ENCODE results near the gene ZNF91.
"Not testable (repeated sequence)": the region's sequence is repeated elsewhere in the genome, so short reads cannot be mapped to it uniquely, and the experiment has no call there.

ZNF91 gene

GRCh38 chr19:23395722-23396117 is 449 bp upstream of the ZNF91 start:
- not testable (repeated sequence) for DNase-seq (ENCODE audit: low read depth)

DNA sequence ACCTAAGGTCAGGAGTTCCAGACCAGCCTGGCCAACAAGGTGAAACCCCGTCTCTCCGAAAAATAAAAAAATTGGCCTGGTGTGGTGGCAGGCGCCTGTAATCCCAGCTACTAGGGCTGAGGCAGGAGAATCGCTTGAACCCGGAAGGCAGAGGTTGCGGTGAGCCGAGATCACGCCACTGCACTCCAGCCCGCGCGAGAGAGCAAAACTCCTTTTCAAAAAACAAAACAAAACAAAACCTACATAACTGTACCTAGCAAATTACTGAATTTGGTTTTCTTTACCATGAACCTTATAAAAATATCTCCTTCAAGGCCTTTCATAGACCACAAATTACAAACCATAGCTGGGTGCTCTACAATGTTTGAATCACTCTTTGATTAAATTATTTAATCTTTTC is 760 bp downstream of the ZNF91 start:
- peak; percentile 11 for DNase-seq (ENCODE audit: low read depth)

DNA sequence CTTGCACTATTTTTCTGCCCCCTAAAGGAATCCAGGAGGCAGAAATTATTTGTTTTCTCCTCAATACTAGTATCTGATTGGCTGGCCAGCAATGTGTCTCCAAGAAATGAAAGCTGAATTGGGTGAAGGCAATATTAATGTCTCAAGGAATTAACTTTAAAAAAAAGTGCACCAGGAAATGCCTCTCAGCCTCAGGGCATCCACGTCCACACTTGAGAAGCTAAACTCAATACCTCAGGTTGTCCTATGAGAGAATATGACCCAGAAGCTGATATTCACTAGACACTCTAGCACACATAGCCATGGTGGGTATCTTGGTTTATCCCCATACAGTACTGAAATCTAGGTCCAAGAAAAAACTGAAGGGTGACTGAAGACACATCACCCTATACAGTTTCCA is 2.1 kb downstream of the ZNF91 start:
- DNase-seq (ENCODE audit: low read depth): no peak

DNA sequence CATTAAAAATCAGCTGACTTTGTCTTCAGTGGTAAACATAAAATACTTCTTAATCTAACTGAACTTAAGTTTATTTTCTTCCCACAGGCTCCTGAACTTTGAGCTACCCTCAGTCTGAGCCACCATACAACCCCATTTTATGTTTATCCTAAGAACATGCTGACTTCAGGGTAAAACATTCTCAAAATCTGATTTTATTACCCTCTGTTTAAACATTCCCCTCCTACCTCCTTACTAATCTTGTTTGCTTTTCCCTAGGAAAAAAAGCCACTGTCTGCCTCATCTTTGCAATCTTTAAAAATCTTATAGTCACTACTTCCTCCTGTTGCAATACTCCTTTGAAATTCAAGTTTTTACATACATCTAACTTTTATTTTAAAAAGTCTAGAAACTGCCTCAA is 4.0 kb downstream of the ZNF91 start:
- DNase-seq (ENCODE audit: low read depth): no peak

GRCh38 chr19:23385404-23385803 is 9.9 kb downstream of the ZNF91 start:
- DNase-seq (ENCODE audit: low read depth): no peak

GRCh38 chr19:23384858-23385257 is 10.4 kb downstream of the ZNF91 start:
- DNase-seq (ENCODE audit: low read depth): no peak

- DNase-seq (ENCODE audit: low read depth): no peak
Measured at GRCh38 chr19:23384166-23384565, 11.1 kb downstream of the ZNF91 start.

DNA sequence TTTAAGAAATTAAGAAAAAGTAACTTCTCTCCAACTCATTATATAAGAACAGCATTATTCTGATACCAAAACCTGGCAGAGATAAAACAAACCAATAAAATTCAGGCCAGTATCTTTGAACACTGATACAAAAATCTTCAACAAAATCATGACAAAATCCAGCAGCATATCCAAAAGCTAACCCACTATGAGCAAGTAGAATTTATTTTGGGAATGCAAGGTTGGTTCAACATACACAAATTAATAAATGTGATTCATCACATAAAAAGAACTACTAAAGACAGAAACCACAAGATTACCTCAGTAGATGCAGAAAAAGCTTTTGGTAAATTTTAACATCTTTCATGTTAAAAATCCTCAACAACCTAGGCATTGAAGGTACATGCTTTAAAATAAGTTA is 12.3 kb downstream of the ZNF91 start:
- no peak for DNase-seq (ENCODE audit: low read depth)

DNA sequence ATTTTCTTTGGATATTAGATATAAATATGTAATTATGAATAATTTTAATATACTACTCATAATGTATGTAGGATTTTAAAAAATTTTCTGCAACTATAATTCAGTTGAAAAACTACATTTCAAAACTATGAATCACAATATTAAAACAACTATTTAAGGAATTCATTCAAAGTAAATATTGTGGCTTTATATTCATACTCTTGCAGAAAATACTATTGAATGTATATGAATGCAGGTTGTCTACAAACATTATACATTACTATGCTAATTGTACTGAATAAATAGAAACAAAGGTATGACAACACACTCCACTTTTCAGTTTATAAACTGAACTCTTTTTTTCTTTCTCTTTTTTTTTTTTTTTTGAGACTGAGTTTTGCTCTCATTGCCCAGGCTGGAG is 14.2 kb downstream of the ZNF91 start:
- DNase-seq (ENCODE audit: low read depth): no peak

GRCh38 chr19:23379671-23380070 is 15.6 kb downstream of the ZNF91 start:
- DNase-seq (ENCODE audit: low read depth): not testable (repeated sequence)

- DNase-seq (ENCODE audit: low read depth): no peak
Measured at GRCh38 chr19:23378948-23379347, 16.3 kb downstream of the ZNF91 start.

DNA sequence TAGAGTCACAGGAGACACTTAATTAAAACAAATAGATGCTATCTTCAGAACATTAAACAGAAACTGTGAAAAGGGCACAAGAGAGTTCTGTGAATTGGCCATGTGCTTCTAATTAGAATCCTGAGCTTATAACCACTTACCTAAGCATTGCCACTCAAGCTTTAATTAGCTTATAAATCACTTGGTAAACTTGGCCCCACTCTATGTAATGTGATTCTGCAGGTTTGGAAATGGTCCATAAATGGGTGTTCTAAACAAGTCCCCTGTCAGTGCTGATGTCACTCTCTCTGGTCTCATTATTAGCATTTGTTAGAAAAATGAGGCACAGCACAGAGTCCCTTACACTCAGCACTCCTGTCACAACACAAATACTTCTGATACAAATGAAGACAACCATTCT is 18.0 kb downstream of the ZNF91 start:
- no peak for DNase-seq (ENCODE audit: low read depth)

GRCh38 chr19:23366437-23366836 is 28.8 kb downstream of the ZNF91 start:
- DNase-seq (ENCODE audit: low read depth): no peak

DNA sequence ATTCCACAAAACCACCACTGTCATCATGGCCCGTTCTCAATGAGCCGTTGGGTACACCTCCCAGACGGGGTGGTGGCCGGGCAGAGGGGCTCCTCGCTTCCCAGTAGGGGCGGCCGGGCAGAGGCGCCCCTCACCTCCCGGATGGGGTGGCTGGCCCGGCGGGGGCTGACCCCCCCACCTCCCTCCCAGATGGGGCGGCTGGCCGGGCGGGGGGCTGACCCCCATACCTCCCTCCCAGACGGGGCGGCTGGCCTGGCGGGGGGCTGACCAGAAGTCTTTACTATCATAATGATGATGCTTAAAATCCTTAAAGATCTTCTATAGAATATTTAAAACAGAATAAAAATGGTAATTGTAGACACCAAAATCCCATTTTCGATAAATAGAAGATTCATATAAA is 29.2 kb downstream of the ZNF91 start:
- DNase-seq (ENCODE audit: low read depth): not testable (repeated sequence)

- DNase-seq (ENCODE audit: low read depth): no peak
Measured at GRCh38 chr19:23365222-23365621, 30.0 kb downstream of the ZNF91 start.

- not testable (repeated sequence) for DNase-seq (ENCODE audit: low read depth)
Measured at GRCh38 chr19:23361843-23362242, 33.4 kb downstream of the ZNF91 start.

GRCh38 chr19:23351806-23352205 is 43.5 kb downstream of the ZNF91 start:
- DNase-seq (ENCODE audit: low read depth): no peak

- DNase-seq (ENCODE audit: low read depth): no peak
Measured at GRCh38 chr19:23346696-23347095, 48.6 kb downstream of the ZNF91 start.

DNA sequence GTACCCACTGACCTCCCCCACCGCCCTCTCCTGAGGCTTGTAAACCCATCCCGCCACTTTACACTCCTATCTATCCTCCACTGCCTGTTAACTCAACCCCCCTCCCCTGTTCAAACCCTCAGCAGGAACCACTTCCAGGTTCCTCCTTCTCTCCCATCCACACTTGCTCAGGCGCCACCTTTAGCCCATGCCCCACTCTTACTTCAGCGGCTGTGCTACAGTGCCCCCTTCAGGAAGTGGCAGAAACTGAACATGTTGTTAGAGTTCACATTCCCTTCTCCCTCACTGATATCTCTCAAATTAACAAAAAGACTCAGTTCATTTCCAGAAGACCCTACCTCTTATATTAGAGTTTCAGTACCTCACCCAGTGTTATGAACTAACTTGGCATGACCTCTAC is 49.4 kb downstream of the ZNF91 start:
- no peak for DNase-seq (ENCODE audit: low read depth)

DNA sequence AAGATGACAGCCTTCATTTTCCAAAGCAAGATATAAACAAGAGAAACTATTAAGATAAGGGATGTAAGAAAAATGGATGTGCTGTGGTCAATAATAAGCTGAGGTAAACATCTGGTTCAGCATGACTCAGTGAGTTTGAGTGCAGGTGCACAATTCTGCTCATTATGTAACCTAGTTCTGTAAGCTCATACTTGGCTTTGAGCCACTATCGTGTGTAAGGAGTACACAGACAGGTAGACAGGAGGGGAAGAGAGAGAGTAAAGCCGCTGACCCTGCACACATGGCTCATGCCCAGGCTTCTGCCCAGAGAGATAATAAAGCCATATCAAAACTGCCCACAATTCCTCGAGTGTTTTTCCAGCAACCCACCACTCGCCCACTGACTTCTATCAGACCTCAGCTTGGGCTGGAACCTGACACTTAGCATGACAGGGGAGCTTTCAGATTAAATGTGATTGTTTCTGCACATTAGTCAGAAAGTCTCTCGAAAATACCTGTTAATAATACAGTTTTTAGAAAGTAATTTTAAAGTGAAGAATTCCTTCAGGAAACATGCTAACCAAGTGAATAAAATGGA is 51.7 kb downstream of the ZNF91 start:
- no peak for DNase-seq (ENCODE audit: low read depth)

DNA sequence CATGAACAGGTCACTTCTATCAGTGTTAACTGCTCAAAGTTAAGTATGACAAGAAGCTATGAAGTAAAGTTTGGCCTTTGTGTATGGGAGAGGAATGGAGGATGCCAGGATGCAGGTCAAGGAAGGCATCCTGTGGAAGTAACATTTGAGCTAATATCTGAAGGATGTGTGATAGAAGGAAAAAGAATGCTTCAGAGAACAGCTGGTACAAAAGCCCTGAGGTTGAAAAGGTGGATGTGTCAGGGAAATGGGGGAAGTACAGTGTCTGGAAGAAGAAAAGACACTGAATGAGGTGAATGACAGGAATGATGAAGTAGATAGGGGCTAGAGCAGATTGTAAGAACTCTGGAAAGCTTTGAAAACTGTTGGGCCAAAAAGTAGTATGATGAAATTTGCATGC is 67.1 kb downstream of the ZNF91 start:
- no peak for DNase-seq (ENCODE audit: low read depth)

DNA sequence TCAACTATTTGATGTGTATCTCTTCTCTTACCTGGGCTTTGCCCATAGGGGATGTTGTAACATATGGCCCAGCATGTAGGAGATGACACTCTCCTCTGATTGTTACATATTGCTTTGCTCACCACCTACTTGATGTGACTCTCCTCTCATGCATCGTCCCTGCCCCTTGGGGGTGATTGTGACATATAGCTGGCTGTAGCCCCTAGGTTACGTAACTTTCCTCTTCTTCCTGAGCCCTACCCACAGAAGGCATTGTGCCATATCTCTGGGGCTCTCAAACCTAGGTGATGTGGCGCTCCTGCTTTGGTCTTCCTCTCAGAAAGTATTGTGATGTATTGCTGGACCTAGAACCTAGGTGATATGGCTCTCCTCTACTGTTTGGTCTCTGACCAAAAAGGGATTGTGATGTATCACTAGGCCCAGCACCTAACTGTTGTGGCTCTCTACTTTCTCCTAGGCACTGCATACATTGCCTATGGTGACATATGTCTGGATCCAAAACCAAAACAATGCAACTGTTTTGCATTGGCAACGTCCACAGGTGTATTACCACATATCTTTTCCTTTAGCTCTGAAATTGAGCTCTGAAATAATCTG is 73.2 kb downstream of the ZNF91 start:
- DNase-seq (ENCODE audit: low read depth): no peak

DNA sequence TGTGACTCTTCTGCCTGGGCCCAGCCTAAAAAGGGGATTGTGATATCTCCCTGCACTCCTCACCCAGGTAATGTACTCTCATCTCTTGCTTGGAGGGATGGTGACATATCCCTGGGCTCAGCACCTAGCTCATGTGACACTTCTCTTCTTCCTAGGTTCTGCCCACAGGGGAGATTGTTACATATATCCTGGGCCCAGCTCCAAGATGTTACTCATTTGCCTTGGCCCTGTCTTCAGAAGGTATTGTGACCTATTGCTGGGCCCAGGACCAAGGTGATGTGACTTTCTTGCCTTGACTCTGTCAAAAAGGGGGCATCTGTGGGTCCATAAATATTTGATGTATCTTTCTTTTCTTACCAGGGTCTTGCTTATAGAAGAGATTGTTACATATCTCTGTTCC is 73.9 kb downstream of the ZNF91 start:
- not testable (repeated sequence) for DNase-seq (ENCODE audit: low read depth)

DNA sequence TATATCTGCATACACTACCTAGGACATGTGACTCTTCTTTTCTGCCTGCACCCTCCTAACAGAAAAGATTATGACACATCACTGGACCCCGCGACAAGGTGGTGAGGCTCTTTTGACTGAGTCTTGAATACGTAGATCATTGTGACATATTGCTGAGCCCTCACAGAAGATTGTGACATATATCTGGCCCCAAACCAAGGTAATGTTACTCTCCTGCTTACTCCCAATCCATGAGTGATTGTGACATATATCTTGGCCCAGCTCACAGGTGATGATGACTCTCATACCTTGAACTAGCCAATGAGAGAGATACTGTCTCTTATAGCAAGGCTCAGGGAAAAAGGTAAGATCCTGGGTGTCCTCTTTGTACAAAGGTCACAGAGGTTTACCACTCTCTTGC is 75.7 kb downstream of the ZNF91 start:
- not testable (repeated sequence) for DNase-seq (ENCODE audit: low read depth)

Measured in activated gamma-delta T cell treated with anti-CD3 and anti-CD28 coated beads, Interleukin-2, amount 50 U/mL, for 16 hours (primary cell).